HUES64 (cell line): ENCODE measurements around the gene ACKR2.

Experiments used
- H3K27ac ChIP-seq: 2 replicates; pipeline ENCODE4 v1.7.0; 2013; ENCODE audit warnings: low read depth, low read length, inconsistent platforms
- H3K27me3 ChIP-seq: 2 replicates; pipeline ENCODE4 v1.6.1; 2013; ENCODE audit warnings: mild to moderate bottlenecking, low read length; ENCODE audit not compliant: insufficient read depth
- H3K36me3 ChIP-seq: 2 replicates; pipeline ENCODE4 v1.6.1; 2013; ENCODE audit warnings: mild to moderate bottlenecking, low read length; ENCODE audit not compliant: insufficient read depth
- H3K4me1 ChIP-seq: 2 replicates; pipeline ENCODE4 v1.6.1; 2013; ENCODE audit warnings: mild to moderate bottlenecking, low read length, moderate library complexity; ENCODE audit not compliant: insufficient read depth
- H3K4me3 ChIP-seq: 2 replicates; pipeline ENCODE4 v1.5.1; 2013; ENCODE audit warnings: mild to moderate bottlenecking, low read length, moderate library complexity
- H3K9ac ChIP-seq: 2 replicates; pipeline ENCODE4 v1.6.1; 2013; ENCODE audit warnings: mild to moderate bottlenecking, low read depth, low read length
- H3K9me3 ChIP-seq: 2 replicates; pipeline ENCODE4 v1.6.1; 2013; ENCODE audit warnings: low read depth, low read length; ENCODE audit not compliant: insufficient read depth
- WGBS: fragments of 150-250, 120-280 bp; methylation state at CpG from one replicate; pipeline ENCODE4 v1.1.7; 2013; ENCODE audit warnings: missing lambda C conversion rate; 5-methylcytosine and 5-hydroxymethylcytosine counted together

ACKR2 gene

DNA sequence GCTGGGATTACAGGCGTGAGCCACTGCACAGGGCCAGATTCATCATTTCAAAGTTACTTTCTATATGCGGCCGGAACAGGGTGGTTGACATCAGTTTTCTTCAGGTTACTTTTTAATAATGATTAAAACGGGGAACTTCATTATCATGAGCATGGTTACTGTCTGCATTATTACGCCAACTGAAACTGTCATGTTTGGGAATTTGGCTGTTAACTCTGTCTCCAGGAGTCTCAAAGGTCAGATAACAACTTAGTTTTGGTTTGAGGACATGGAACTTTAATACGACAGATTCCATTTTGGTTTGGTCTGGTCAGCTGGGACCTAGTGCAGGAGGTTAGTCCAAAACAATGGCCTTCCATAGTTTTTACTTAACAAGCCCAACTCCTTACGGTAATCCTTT, 57.9 kb downstream of the ACKR2 start:
- Histone ChIP-seq H3K4me1 (no peaks in the 10 kb centered on the region), H3K27me3 (no peaks in the 10 kb centered on the region), H3K4me3 (no peak overlapping the region), H3K27ac (no peak overlapping the region), H3K9ac (no peak overlapping the region), H3K9me3 (no peaks in the 10 kb centered on the region), H3K36me3 (no peaks in the 10 kb centered on the region)
- WGBS = 97% methylated on average over 7 of the region's 7 CpGs

DNA sequence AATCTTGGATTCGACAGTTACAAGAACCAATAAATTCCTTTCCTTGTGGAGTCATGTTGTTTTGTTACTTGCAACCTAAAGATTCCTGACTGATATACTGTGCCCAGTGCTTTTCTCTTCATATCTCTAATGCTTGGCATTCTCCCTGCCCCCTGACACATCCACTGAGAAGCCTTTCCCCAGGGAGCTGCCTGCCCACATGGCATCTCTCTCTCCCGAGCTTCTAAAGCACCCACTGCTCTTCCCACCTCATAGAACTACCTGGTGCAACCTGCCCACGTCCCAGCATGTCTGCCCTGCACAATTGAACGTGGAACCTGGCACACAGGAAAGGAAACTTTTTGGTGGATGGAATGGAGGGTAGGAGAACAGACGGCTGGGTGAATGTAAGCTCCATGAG, 59.6 kb downstream of the ACKR2 start:
- H3K27ac ChIP-seq = no peak overlapping the region
- H3K9me3 ChIP-seq = no peaks in the 10 kb centered on the region
- no peak overlapping the region for H3K9ac ChIP-seq
- 92% methylated on average over 5 of the region's 5 CpGs for WGBS
- H3K4me1 ChIP-seq = no peaks in the 10 kb centered on the region
- no peak overlapping the region for H3K4me3 ChIP-seq
- H3K36me3 ChIP-seq = no peaks in the 10 kb centered on the region
- no peaks in the 10 kb centered on the region for H3K27me3 ChIP-seq

DNA sequence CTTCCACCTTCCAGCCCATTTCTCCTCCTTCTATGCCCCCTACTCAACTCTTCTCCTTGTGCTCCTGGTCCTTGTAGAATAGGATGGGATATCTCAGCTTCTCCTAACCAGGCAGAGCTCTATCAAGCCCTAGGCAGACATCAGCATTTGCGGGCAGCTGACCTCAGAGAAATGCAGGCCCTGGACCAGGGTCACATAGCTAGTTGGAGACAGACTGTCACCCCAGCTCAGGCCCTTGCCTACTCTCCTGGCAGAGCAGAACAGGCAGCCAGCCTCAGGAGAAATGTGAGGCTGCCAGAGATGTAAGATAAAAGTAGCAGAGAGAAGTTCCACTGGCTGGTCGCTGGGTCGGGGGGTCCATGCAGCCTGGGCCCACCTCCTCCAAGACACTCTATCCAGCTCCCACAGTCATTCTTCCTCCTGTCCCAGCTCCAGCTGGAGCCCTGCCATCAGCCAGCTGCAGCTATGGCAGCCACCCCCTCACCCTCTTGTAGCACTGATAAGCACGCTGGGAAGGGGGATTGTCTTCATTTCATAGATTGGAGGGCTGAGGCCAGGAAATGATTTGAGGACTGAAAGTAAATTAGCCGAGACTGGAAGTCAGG, 62.4 kb downstream of the ACKR2 start:
- H3K27me3 ChIP-seq = no peaks in the 10 kb centered on the region
- H3K27ac ChIP-seq = no peak overlapping the region
- H3K4me1 ChIP-seq = no peaks in the 10 kb centered on the region
- no peak overlapping the region for H3K9ac ChIP-seq
- H3K4me3 ChIP-seq = no peak overlapping the region
- H3K9me3 ChIP-seq = no peaks in the 10 kb centered on the region
- no peaks in the 10 kb centered on the region for H3K36me3 ChIP-seq
- 87% methylated on average over 5 of the region's 5 CpGs for WGBS

DNA sequence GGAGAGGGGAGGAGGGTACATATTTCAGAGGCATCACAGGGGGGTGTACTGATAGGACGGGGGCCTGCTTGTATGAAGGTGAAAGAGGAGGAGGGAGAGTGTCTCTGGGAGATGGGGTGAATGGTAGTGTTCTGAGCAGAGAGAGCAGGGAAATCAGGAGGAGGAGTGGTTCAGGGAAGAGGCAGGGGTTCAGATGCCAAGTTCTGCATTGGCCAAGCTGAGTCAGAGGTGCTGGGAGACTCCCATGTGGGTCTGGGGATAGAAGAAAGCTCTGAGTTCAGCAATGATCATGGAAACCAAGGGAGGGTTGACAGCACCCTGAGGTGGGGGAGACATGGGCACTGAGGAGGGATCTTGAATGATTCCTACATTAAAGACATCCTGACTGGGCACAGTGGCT, 63.5 kb downstream of the ACKR2 start:
- H3K27me3 ChIP-seq = 0 out of 2 replicates have a peak, but pooled peaks cover 3% of the 10 kb centered on the region
- H3K9me3 ChIP-seq = no peaks in the 10 kb centered on the region
- no peaks in the 10 kb centered on the region for H3K36me3 ChIP-seq
- WGBS = 74% methylated on average over 1 of the region's 1 CpG
- no peak overlapping the region for H3K4me3 ChIP-seq
- no peak overlapping the region for H3K27ac ChIP-seq
- no peaks in the 10 kb centered on the region for H3K4me1 ChIP-seq
- H3K9ac ChIP-seq = no peak overlapping the region

DNA sequence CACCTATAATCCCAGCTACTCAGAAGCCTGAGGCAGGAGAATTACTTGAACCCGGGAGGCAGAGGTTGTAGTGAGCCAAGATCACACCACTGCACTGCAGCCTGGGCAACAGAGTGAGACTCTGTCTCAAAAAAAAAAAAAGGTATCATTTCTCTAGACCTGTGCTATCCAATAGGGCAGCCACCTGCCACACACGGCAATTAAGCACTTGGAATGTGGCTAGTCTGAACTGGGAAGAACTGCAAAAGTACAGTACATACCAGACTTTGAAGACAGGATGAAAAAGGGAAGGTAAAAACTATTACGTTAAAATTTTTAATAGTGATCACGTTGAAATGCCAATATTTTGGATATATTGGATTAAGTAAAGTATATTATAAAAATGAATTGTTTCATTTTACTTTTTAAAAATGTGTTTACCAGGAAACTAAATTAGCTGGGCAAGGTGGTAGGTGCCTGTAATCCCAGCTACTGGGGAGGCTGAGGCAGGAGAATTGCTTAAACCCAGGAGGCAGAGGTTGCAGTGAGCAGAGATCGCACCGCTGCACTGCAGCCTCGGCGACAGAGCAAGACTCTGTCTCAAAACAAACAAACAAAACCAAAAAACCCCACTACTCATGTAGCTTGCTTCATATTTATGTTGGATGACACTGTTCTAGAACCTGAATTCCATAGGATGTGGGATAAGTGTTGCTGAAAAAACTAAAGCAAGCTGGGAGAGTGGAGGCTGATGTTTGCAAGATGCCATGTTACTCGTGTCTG, 64.2 kb downstream of the ACKR2 start:
- H3K4me1 ChIP-seq = no peaks in the 10 kb centered on the region
- no peaks in the 10 kb centered on the region for H3K9me3 ChIP-seq
- 94% methylated on average over 9 of the region's 9 CpGs for WGBS
- no peak overlapping the region for H3K9ac ChIP-seq
- no peaks in the 10 kb centered on the region for H3K36me3 ChIP-seq
- H3K27ac ChIP-seq = no peak overlapping the region
- 0 out of 2 replicates have a peak, but pooled peaks cover 3% of the 10 kb centered on the region for H3K27me3 ChIP-seq
- H3K4me3 ChIP-seq = no peak overlapping the region

DNA sequence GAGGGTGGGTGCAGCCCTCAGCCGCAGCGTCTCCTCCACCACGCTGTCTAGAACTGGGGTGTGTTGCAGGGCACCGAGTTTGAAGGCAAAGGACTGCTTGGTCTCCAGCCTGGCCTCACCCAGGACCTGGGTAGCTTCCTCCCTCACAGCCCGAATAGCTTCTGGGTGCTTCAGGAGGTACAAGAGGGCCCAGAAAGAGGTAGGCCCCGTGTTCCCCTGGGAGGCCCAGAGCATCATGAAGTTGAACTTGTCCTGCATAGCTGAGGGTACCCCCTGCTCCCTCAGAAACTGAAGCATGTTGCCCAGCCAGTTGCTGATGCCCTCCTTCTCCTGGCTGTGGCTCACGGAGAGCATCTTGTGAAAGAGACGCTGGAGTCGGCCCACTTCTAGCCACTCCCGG, 65.5 kb downstream of the ACKR2 start:
- WGBS = 93% methylated on average over 10 of the region's 10 CpGs
- Histone ChIP-seq H3K9me3 (no peaks in the 10 kb centered on the region), H3K9ac (no peak overlapping the region), H3K27me3 (0 out of 2 replicates have a peak, but pooled peaks cover 3% of the 10 kb centered on the region), H3K36me3 (no peaks in the 10 kb centered on the region), H3K27ac (no peak overlapping the region), H3K4me1 (peaks cover 4% of the 10 kb centered on the region; the same call in 1 of the 2 replicates), H3K4me3 (no peak overlapping the region)

DNA sequence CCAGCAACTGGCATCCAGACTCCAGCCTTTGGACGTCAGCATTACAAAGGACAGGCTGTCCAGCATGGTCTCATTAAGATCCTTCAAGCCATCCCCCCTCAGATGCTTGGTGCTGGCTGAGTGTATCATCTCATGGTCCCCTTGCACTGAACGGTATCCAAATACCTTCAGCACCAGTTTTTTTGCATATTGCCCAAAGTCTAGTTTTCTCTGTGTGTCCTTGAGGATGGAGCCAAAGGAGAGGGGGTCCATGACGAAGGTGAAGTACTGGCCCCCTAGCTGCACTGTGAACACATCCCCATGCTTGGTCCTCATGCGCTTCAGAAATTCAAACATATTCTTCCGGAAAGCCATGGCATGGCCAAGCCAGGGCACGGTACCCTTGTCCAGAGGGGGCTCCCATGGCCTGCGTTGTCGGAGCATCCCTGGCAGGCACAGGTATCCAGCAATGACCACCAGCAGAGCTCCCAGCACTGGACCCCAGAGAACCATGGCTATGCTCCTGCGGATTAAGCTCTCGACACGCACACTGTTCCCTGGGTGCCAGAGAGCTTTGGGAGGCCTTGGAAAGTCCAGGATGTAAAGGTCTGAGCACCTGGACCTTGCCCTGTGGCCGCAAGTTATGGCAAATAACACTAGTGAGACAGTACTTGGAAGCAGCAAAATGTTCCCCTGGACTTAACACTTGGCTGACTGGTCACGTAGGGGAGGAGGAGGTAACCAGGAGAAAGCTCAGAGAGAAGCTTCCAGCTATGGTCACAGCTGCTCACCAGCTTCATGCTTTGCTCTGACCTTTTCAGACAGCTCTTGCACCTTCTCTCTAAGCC, 66.3 kb downstream of the ACKR2 start, which contains the start of gene CYP8B1:
TSS of gene CYP8B1 (minus strand) at position 555 of the 827 bp plus-strand sequence. CDS start at position 492, 63 bp downstream.
- Histone ChIP-seq H3K27ac (no peak within 1 kb of the TSS), H3K27me3 (0 out of 2 replicates have a peak, but pooled peaks cover 3% of the 10 kb centered on the region), H3K4me3 (no peak within 1 kb of the TSS), H3K4me1 (peaks cover 4% of the 10 kb centered on the region; the same call in 1 of the 2 replicates), H3K9ac (no peak within 1 kb of the TSS), H3K9me3 (no peaks in the 10 kb centered on the region), H3K36me3 (no peaks in the 10 kb centered on the region)
- WGBS = 92% methylated on average over 13 of the region's 13 CpGs

DNA sequence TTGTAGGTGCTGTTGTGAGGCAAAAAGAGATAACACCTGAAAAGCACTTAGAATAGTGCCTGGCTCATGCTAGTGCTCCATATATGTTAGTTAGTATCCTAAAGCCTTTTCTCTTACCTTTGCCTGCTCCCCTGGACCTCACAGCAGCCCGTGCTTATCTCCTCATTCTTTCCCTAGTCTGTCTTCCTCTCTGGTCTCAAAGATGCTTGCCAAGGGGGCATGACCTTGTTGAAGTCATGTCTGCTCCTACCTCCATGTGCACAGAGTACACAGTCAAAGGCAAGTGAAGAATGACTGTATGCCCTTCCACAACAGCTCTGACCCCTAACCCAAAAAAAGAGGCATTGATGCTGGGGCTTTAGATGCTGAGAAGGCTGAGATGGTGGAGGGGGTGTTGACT, 67.2 kb downstream of the ACKR2 start:
- peaks cover 6% of the 10 kb centered on the region; the same call in 1 of the 2 replicates for H3K4me1 ChIP-seq
- no peaks in the 10 kb centered on the region for H3K9me3 ChIP-seq
- 0 out of 2 replicates have a peak, but pooled peaks cover 3% of the 10 kb centered on the region for H3K27me3 ChIP-seq
- H3K36me3 ChIP-seq = no peaks in the 10 kb centered on the region
- H3K27ac ChIP-seq = no peak overlapping the region
- 84% methylated on average over 1 of the region's 1 CpG for WGBS
- H3K9ac ChIP-seq = no peak overlapping the region
- H3K4me3 ChIP-seq = no peak overlapping the region

DNA sequence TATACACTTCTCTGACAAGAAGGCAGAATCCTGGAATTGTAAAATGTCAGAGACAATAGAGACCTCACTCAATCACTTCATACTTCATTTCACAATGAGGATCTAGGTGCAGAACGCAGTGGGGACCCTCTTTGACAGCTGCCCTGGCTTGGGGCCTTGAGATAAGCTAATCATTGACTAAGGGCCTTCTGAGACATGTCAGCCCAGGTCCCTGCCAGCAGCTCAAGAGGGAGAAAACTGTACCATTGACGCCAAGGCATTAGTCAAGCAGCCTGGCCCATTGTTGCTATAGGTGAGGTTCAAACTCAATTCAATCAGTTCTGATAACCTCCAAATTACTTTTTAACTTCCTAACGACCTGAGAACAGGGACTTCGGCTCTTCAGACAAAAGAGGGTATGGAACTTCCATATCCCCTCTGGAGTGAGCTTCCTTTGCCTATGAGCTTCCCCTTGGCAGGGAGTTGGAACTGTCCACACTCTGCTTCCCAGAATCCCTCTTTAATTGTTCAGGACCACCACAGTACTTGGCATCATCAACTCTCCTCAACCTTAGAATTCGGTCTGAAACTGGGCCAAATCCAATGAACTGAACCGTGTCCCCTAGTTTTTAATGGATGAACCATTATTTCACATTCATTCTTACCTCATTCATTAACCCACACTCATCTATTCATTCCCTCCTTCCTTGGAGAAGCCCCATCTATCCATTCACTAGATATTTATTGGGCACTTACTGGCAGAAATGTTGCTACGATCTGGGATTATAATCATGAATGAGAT, 67.9 kb downstream of the ACKR2 start:
- Histone ChIP-seq H3K4me3 (no peak overlapping the region), H3K36me3 (no peaks in the 10 kb centered on the region), H3K4me1 (peaks cover 9% of the 10 kb centered on the region; the same call in 1 of the 2 replicates), H3K27ac (no peak overlapping the region), H3K27me3 (0 out of 2 replicates have a peak, but pooled peaks cover 3% of the 10 kb centered on the region), H3K9me3 (no peaks in the 10 kb centered on the region), H3K9ac (no peak overlapping the region)
- 85% methylated on average over 7 of the region's 7 CpGs for WGBS

DNA sequence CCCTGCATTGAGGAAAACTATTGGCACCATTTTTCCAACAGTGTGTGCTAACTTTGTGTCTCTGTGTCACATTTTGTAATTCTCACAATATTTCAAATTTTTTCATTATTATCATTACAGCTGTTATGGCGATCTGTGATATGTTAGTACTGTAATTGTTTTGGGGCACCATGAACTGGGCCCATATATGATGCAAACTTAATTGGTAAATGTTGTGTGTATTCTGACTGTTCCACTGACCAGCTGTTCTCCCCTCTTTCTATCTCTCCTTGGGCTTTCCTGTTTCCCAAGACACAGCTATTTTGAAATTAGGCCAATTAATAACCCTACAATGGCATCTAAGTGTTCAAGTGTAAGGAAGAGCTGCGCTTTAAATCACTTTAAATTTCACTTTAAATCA, 68.6 kb downstream of the ACKR2 start:
- Histone ChIP-seq H3K27me3 (0 out of 2 replicates have a peak, but pooled peaks cover 3% of the 10 kb centered on the region), H3K4me3 (no peak overlapping the region), H3K9me3 (no peaks in the 10 kb centered on the region), H3K4me1 (peaks cover 9% of the 10 kb centered on the region; the same call in 1 of the 2 replicates), H3K36me3 (no peaks in the 10 kb centered on the region), H3K27ac (no peak overlapping the region), H3K9ac (no peak overlapping the region)
- WGBS = 91% methylated on average over 1 of the region's 2 CpGs
